K562 (cell line): ENCODE results near the gene KAZN. TPM values are rescaled to one million over a fixed set of nuclear protein-coding genes. Genes with fewer than 3 reads are reported as not detected.

Experiments
- ATAC-seq: fragments of 200-7000 bp; cut with Tn5 transposase; 3 replicates; pipeline ENCODE4 v1.9.1; 2020; ENCODE audit warnings: moderate library complexity
- BruUV-seq: library from RNA; stranded (reverse); fragments of 400-500 nt; replicated peaks from 2 replicates; lab custom pipeline; 2021; lab: Mats Ljungman, UMichigan
- CTCF ChIA-PET: fragments of 300-600 bp; formaldehyde crosslinking; extraction: SDS; loops from one replicate; lab custom pipeline; 2021; ENCODE audit warnings: low intra/inter-chr PET ratio; lab: Yijun Ruan, JAX
- POLR2A ChIA-PET: fragments of 300-600, 350-650 bp; sonication (Branson Sonifier 250); formaldehyde crosslinking; extraction: SDS; loops from one replicate; lab custom pipeline; 2021; ENCODE audit warnings: antibody characterized with exemption, inconsistent platforms; lab: Yijun Ruan, JAX
- DNase-seq, 4 experiments: peaks; one replicate each; pipeline versions ENCODE4 v3.0.0 to v3.0.0-alpha.2; 2011 to 2018; ENCODE audit warnings: low spot score in 3 of 4, mixed read lengths in 3 of 4; ENCODE audit errors: extremely low read depth in 1 of 4
- FAIRE-seq: peaks from 2 replicates; lab custom pipeline; 2011; peaks lifted over from hg19 to GRCh38; lab: Jason Lieb, UNC
- H2AFZ ChIP-seq: 2 replicates; pipeline ENCODE4 v1.6.0; 2011; ENCODE audit warnings: low read depth, low read length, control low read depth, inconsistent platforms
- H3K27ac ChIP-seq: fragments of 200-600 bp; 3 replicates; pipeline ENCODE4 v1.8.0; 2011; ENCODE audit warnings: low read depth, mild to moderate bottlenecking, control low read depth, inconsistent platforms, low read length, moderate library complexity, mixed read lengths; ENCODE audit errors: extremely low read depth
- H3K27me3 ChIP-seq, 2 experiments: fragments of 300-600 bp in 1 of 2; 2 replicates in 1 of 2; 3 replicates in 1 of 2; pipeline versions ENCODE4 v1.6.0 to v1.8.0; 2011; ENCODE audit warnings: inconsistent platforms in 2 of 2, low read length in 2 of 2, mild to moderate bottlenecking in 1 of 2, mixed read lengths in 1 of 2, moderate library complexity in 1 of 2; ENCODE audit not compliant: control insufficient read depth in 2 of 2, insufficient read depth in 2 of 2
- H3K36me3 ChIP-seq: fragments of 300-600 bp; 3 replicates; pipeline ENCODE4 v1.8.0; 2011; ENCODE audit warnings: mild to moderate bottlenecking, low read length, inconsistent platforms; ENCODE audit not compliant: control insufficient read depth, insufficient read depth
- H3K4me1 ChIP-seq, 2 experiments: fragments of 200-600 bp in 1 of 2; replicated peaks in 1 of 2; 2 replicates in 1 of 2; 3 replicates in 1 of 2; pipeline versions ENCODE4 v1.5.1 to v1.8.0; 2011; ENCODE audit warnings: inconsistent platforms in 2 of 2, low read length in 2 of 2, mild to moderate bottlenecking in 1 of 2, mixed read lengths in 1 of 2, moderate library complexity in 1 of 2; ENCODE audit not compliant: control insufficient read depth in 2 of 2, insufficient read depth in 2 of 2
- H3K4me2 ChIP-seq: 2 replicates; pipeline ENCODE4 v1.6.1; 2011; ENCODE audit warnings: low read length, control low read depth, inconsistent platforms, mixed read lengths; ENCODE audit not compliant: insufficient read depth
- H3K4me3 ChIP-seq: fragments of 200-600 bp; sonication (generic), shearing (Covaris generic); 2 replicates; pipeline ENCODE4 v1.5.1; 2016; ENCODE audit warnings: control low read depth, inconsistent platforms
- H3K79me2 ChIP-seq: fragments of 200-600 bp; 3 replicates; pipeline ENCODE4 v1.8.0; 2011; ENCODE audit warnings: low read length, inconsistent platforms; ENCODE audit not compliant: control insufficient read depth, insufficient read depth
- H3K9ac ChIP-seq, 2 experiments: 2 replicates each; pipeline versions ENCODE4 v1.6.0 to v1.6.1; 2011; ENCODE audit warnings: low read depth in 2 of 2, low read length in 2 of 2, control low read depth in 1 of 2, inconsistent platforms in 1 of 2, mild to moderate bottlenecking in 1 of 2, mixed read lengths in 1 of 2; ENCODE audit not compliant: insufficient read depth in 1 of 2
- H3K9me1 ChIP-seq: one replicate; pipeline ENCODE4 v1.6.0; 2011; ENCODE audit warnings: inconsistent platforms, mild to moderate bottlenecking, low read length, moderate library complexity; ENCODE audit not compliant: control insufficient read depth, insufficient read depth
- H3K9me3 ChIP-seq: replicated peaks from 2 replicates; pipeline ENCODE4 v1.5.1; 2011; ENCODE audit warnings: low read depth, low read length, inconsistent platforms; ENCODE audit not compliant: control insufficient read depth, insufficient read depth
- H4K20me1 ChIP-seq: replicated peaks from 2 replicates; pipeline ENCODE4 v1.6.1; 2011; ENCODE audit warnings: low read length, inconsistent platforms, mixed read lengths; ENCODE audit not compliant: control insufficient read depth, insufficient read depth
- CBX3 ChIP-seq, 2 experiments: IDR thresholded peaks; 1 replicate in 1 of 2; 2 replicates in 1 of 2; pipeline ENCODE4 v1.6.1; 2012; ENCODE audit warnings: inconsistent platforms in 2 of 2, low read length in 2 of 2, borderline replicate concordance in 1 of 2, control low read depth in 1 of 2
- CTBP1 ChIP-seq: fragments of 450-650 bp; IDR thresholded peaks from 2 replicates; pipeline ENCODE4 v1.6.1; 2016; ENCODE audit warnings: borderline replicate concordance
- DIDO1 ChIP-seq: fragments of 450-650 bp; IDR thresholded peaks from 2 replicates; pipeline ENCODE4 v1.6.1; 2016; ENCODE audit warnings: low read depth, missing biosample characterization, missing genetic modification characterization
- E2F1 ChIP-seq: sonication (generic); formaldehyde crosslinking; IDR thresholded peaks from 2 replicates; pipeline ENCODE4 v1.8.1; 2023; ENCODE audit warnings: mild to moderate bottlenecking, missing genetic modification reagents, moderate library complexity
- EGR1 ChIP-seq: fragments of 450-650 bp; conservative IDR thresholded peaks from 2 replicates; pipeline ENCODE4 v1.6.1; 2017; ENCODE audit warnings: mild to moderate bottlenecking
- GABPB2 ChIP-seq: fragments of 250-450 bp; sonication (Bioruptor Pico); conservative IDR thresholded peaks from 2 replicates; pipeline ENCODE4 v1.5.1; 2021; ENCODE audit warnings: mild to moderate bottlenecking
- GTF2E2 ChIP-seq: fragments of 200-800 bp; sonication (Bioruptor generic); IDR thresholded peaks from 2 replicates; pipeline ENCODE4 v1.6.1; 2016; ENCODE audit warnings: missing genetic modification characterization, missing compliant biosample characterization
- IRF2 ChIP-seq: sonication (generic); formaldehyde crosslinking; IDR thresholded peaks from 2 replicates; pipeline ENCODE4 v1.8.1; 2022; ENCODE audit warnings: mild to moderate bottlenecking, missing genetic modification reagents
- PPARD ChIP-seq: fragments of 250-450 bp; sonication (Bioruptor Pico); IDR thresholded peaks from 2 replicates; pipeline ENCODE4 v1.8.0; 2022; ENCODE audit warnings: inconsistent platforms, mild to moderate bottlenecking, moderate library complexity
- PURB ChIP-seq: sonication (generic); formaldehyde crosslinking; IDR thresholded peaks from 2 replicates; pipeline ENCODE4 v1.9.0; 2021; ENCODE audit warnings: low read depth, mild to moderate bottlenecking, missing genetic modification reagents
- RHOXF2B ChIP-seq: fragments of 250-450 bp; sonication (Bioruptor Pico); conservative IDR thresholded peaks from 2 replicates; pipeline ENCODE4 v1.5.1; 2021
- ZBTB17 ChIP-seq: fragments of 450-650 bp; formaldehyde crosslinking; IDR thresholded peaks from 2 replicates; pipeline ENCODE4 v1.4.0; 2020; ENCODE audit warnings: mild to moderate bottlenecking
- ZC3H8 ChIP-seq: fragments of 450-650 bp; IDR thresholded peaks from 2 replicates; pipeline ENCODE4 v1.6.1; 2017
- ZNF551 ChIP-seq: fragments of 250-450 bp; sonication (Bioruptor Pico); IDR thresholded peaks from 2 replicates; pipeline ENCODE4 v1.5.0; 2021; ENCODE audit warnings: mild to moderate bottlenecking, moderate library complexity
- ZNF586 ChIP-seq: fragments of 450-650 bp; formaldehyde crosslinking; conservative IDR thresholded peaks from 2 replicates; pipeline ENCODE4 v1.4.0; 2020; ENCODE audit warnings: mild to moderate bottlenecking, moderate library complexity
- ZNF589 ChIP-seq: fragments of 200-800 bp; sonication (Bioruptor generic); IDR thresholded peaks from 2 replicates; pipeline ENCODE4 v1.6.1; 2016; ENCODE audit warnings: low read depth, missing genetic modification characterization, missing compliant biosample characterization
- WGBS: fragments of 100-300 bp; shearing (Covaris generic); methylation state at CpG from one replicate; pipeline ENCODE4 v1.1.6; 2016; ENCODE audit warnings: low coverage, mixed read lengths; ENCODE audit not compliant: insufficient coverage; ENCODE audit errors: missing lambda C conversion rate; 5-methylcytosine and 5-hydroxymethylcytosine counted together
- in situ Hi-C: fragments of 300-500 bp; cut with MboI; formaldehyde crosslinking; loops from 4 replicates; pipeline ENCODE4 v1.15.0; 2018; ENCODE audit warnings: inconsistent platforms, mixed read lengths
- intact Hi-C: fragments of 100-400 bp; cut with micrococcal nuclease; formaldehyde crosslinking; loops from 2 replicates; pipeline ENCODE4 v1.14.2; 2022
- polyA plus RNA-seq, 8 experiments: library from polyadenylated mRNA; depleted of rRNA in 4 of 8; stranded (reverse) in 5 of 8; unstranded in 3 of 8; fragments of >200 nt; fragmentation: Nextera tagmentation in 2 of 8; fragmentation: Illumina TruSeq in 1 of 8; extraction: Ambion mirVana in 2 of 8; extraction: Trizol in 1 of 8; gene quantifications; 2 replicates each; pipeline versions ENCODE4 v1.2.1 to v1.2.3, GENCODE V29; 2011 to 2014; ENCODE audit warnings: inconsistent platforms in 1 of 8, missing spikeins in 1 of 8
- total RNA-seq, 7 experiments: library from RNA; depleted of rRNA in 6 of 7; stranded (reverse); fragments of >200 nt in 6 of 7; fragmentation: Illumina TruSeq in 2 of 7; extraction: Trizol in 2 of 7; gene quantifications; 2 replicates each; pipeline versions ENCODE4 v1.2.1 to v1.2.3, GENCODE V29; 2011 to 2021; ENCODE audit warnings: low replicate concordance in 1 of 7
- TF ChIP-seq, protein P1 (sequence below), 2 experiments: IDR thresholded peaks in 1 of 2; conservative IDR thresholded peaks in 1 of 2; 2 replicates each; pipeline ENCODE4 v1.6.1; 2016; ENCODE audit warnings: low read depth in 2 of 2, mild to moderate bottlenecking in 1 of 2, missing compliant biosample characterization in 1 of 2, missing genetic modification characterization in 1 of 2, moderate library complexity in 1 of 2
- TF ChIP-seq, protein P2 (sequence below): fragments of 250-450 bp; sonication (Bioruptor Pico); IDR thresholded peaks from 2 replicates; pipeline ENCODE4 v1.8.0; 2021; ENCODE audit warnings: moderate library complexity, mild to moderate bottlenecking, inconsistent platforms

Gene KAZN
- total and polyA plus RNA-seq, 9 of the 15 experiments (the other 6 are each of a cell fraction or from before 2014, with no cell fraction given), result 2.1 to 21.6 (median 5.4) TPM

- TF ChIP-seq, protein P1, sequence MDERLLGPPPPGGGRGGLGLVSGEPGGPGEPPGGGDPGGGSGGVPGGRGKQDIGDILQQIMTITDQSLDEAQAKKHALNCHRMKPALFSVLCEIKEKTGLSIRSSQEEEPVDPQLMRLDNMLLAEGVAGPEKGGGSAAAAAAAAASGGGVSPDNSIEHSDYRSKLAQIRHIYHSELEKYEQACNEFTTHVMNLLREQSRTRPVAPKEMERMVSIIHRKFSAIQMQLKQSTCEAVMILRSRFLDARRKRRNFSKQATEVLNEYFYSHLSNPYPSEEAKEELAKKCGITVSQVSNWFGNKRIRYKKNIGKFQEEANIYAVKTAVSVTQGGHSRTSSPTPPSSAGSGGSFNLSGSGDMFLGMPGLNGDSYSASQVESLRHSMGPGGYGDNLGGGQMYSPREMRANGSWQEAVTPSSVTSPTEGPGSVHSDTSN (CRISPR knock-in tag; IDR thresholded peaks at IDR 0.05; ENCODE audit: low read depth), result no peak
- TF ChIP-seq, protein P1 (tag; conservative IDR thresholded peaks at IDR 0.05; ENCODE audit: low read depth), result no peak
- TF ChIP-seq ZNF551 (CRISPR knock-in tag), result no peak
- no peak for TF ChIP-seq CTBP1
- TF ChIP-seq, all 486 proteins: peak for 0
Observed at GRCh38 chr1:15160626-15161025, 562.1 kb downstream of the KAZN start (continued).

DNA sequence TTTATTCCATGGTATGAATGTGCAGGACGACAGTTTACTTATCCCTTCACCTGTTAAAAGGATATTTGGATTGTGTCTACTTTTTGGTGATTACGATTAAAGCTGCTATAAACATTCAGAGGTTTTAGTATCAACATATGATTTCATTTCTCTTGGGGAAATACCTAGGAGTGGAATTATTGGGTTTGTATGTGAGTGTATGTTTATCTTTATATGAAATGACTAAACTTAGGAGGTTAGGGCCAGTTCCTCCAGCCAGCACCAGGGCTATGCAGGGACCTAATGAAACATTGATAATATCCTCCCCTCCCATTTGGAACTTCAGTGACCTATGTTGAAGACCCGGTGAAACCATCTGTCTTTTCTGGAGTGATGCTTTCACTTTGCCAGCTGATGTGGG, 568.9 kb downstream of the KAZN start:
- no peaks in the 10 kb centered on the region for H3K79me2 ChIP-seq
- H3K27me3 ChIP-seq, result peaks cover 20 to 33% of the 10 kb centered on the region in 2 experiments; a peak in 3 of 5 replicates
- H3K9me1 ChIP-seq, result no peaks in the 10 kb centered on the region
- intact Hi-C loops (no loop called here), in situ Hi-C loops (no loop called here)
- no peaks in the 10 kb centered on the region for H4K20me1 ChIP-seq
- H3K4me1 ChIP-seq, result peaks cover 0 to 4% of the 10 kb centered on the region in 2 experiments; a peak in 2 of 5 replicates
- DNase-seq (no peak), ATAC-seq (no peak), FAIRE-seq (no peak)
- ChIA-PET CTCF (no interaction called here), POLR2A (interaction anchor here (0.7 kb wide), 1 partner anchor 11 kb away, joined by 3 read pairs; no protein-coding TSS in a partner anchor)
- no peak overlapping the region for H3K9ac ChIP-seq
- H2AFZ ChIP-seq, result no peak overlapping the region
- no peak overlapping the region for H3K4me3 ChIP-seq
- WGBS, result 11% methylated on average over 3 of the region's 3 CpGs
- no peak overlapping the region for H3K27ac ChIP-seq
- no TSS peak for BruUV-seq
- no peak overlapping the region for H3K4me2 ChIP-seq
- no peaks in the 10 kb centered on the region for H3K9me3 ChIP-seq
- H3K36me3 ChIP-seq, result no peaks in the 10 kb centered on the region
- TF ChIP-seq E2F1 (CRISPR knock-in tag), result no peak
- no peak for TF ChIP-seq EGR1
- TF ChIP-seq GABPB2 (CRISPR knock-in tag), result no peak
- no peak for TF ChIP-seq RHOXF2B (CRISPR knock-in tag)
- no peak for TF ChIP-seq PPARD (CRISPR knock-in tag)
- no peak for TF ChIP-seq ZNF589 (CRISPR knock-in tag)
- TF ChIP-seq, protein P2, sequence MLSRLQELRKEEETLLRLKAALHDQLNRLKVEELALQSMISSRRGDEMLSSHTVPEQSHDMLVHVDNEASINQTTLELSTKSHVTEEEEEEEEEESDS (CRISPR knock-in tag), result no peak
- no peak for TF ChIP-seq PURB
- TF ChIP-seq ZBTB17 (CRISPR knock-in tag), result no peak
- TF ChIP-seq CBX3 (IDR thresholded peaks at IDR 0.05; ENCODE audit: borderline replicate concordance in 1 of 2, low read length in 2 of 2), result no peak
- TF ChIP-seq GTF2E2 (tag), result no peak
- no peak for TF ChIP-seq DIDO1
- no peak for TF ChIP-seq IRF2 (CRISPR knock-in tag)
- no peak for TF ChIP-seq ZC3H8
- no peak for TF ChIP-seq ZNF586
